SK-N-MC (cell line): ENCODE results near the gene CPLX4.

Experiments used
- EZH2 ChIP-seq: fragments of 200-600 bp; sonication (generic); IDR thresholded peaks from one replicate; pipeline ENCODE4 v1.6.1; 2017; ENCODE audit warnings: antibody characterized with exemption
- POLR2AphosphoS5 ChIP-seq: IDR thresholded peaks from 2 replicates; pipeline ENCODE4 v1.6.1; 2012; ENCODE audit warnings: mild to moderate bottlenecking, low read depth, low read length, borderline replicate concordance

- TF ChIP-seq POLR2AphosphoS5 (no peak), EZH2 (no peak)
Observed at GRCh38 chr18:59325965-59326364, 7.5 kb upstream of the CPLX4 start.
